NT2/D1 (cell line): Measurements from ENCODE around the gene COL18A1.
A peak's percentile ranks its signal among the peaks of the same experiment; 100 is the strongest.

Experiments used
- DNase-seq: peaks from one replicate; pipeline ENCODE4 v3.0.0-alpha.2; 2011; ENCODE audit warnings: low read depth, low spot score
- H3K27me3 ChIP-seq: 2 replicates; pipeline ENCODE4 v1.6.0; 2011; ENCODE audit warnings: mild to moderate bottlenecking; ENCODE audit not compliant: insufficient read length, insufficient read depth
- H3K36me3 ChIP-seq: 2 replicates; pipeline ENCODE4 v1.6.1; 2011; ENCODE audit warnings: mild to moderate bottlenecking, low read length, mixed read lengths; ENCODE audit not compliant: insufficient read depth, insufficient read length
- H3K4me1 ChIP-seq: 2 replicates; pipeline ENCODE4 v1.5.1; 2011; ENCODE audit not compliant: insufficient read depth, insufficient read length
- H3K4me3 ChIP-seq: 2 replicates; pipeline ENCODE4 v1.5.1; 2011; ENCODE audit warnings: low read depth; ENCODE audit not compliant: insufficient read length
- H3K9ac ChIP-seq: 2 replicates; pipeline ENCODE4 v1.6.0; 2011; ENCODE audit warnings: low read depth; ENCODE audit not compliant: insufficient read length
- H3K9me3 ChIP-seq: 2 replicates; pipeline ENCODE4 v1.5.1; 2011; ENCODE audit warnings: mild to moderate bottlenecking, low read length; ENCODE audit not compliant: insufficient read depth
- SUZ12 ChIP-seq: IDR thresholded peaks from 2 replicates; pipeline ENCODE4 v1.6.1; 2011; ENCODE audit not compliant: insufficient read length, insufficient read depth; ENCODE audit errors: extremely low read depth
- YY1 ChIP-seq: IDR thresholded peaks from 2 replicates; pipeline ENCODE4 v1.6.1; 2011; ENCODE audit not compliant: insufficient read length, insufficient read depth
- ZNF274 ChIP-seq: IDR thresholded peaks from 2 replicates; pipeline ENCODE4 v1.6.1; 2011; ENCODE audit warnings: mild to moderate bottlenecking, low read depth, low read length

Gene COL18A1

DNA sequence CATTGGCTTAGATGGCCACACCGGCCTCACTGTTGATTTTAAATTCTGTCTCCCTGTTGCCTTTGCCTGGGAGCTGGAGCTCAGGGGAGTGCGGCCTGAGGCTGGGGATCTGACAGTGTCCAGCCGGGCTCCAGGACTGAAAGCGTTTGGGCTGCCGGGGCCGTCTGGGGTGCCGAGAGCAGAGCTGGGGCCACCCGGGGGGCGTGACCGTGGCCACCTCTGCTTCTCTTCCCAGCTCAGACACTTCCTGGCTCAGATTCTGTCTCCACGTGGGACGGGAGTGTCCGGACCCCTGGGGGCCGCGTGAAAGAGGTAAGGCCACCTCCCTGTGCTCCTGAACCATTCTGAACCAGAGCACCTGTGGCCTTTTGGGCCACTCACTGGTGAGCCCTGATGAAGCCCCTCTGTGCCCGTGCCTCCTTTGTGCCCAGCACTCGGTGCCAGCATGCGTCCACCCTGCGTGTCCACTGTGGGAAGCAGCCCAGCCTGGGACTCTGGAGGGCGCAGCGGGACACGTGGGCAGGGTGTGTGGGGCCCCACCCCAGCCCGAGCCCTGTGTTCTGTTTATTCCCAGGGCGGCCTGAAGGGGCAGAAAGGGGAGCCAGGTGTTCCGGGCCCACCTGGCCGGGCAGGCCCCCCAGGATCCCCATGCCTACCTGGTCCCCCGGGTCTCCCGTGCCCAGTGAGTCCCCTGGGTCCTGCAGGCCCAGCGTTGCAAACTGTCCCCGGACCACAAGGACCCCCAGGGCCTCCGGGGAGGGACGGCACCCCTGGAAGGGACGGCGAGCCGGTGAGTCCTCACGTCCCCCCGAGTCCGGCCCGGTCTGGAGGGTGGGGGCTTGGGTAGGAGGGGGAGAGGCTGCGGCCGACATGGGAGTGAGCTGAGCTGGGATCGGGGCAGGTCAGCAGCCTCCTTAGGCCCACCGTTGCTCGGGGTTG is 72.5 kb downstream of the COL18A1 start:
- DNase-seq = no peak
- H3K4me1 ChIP-seq = peaks cover 12% of the 10 kb centered on the region
- peaks cover 100% of the 10 kb centered on the region for H3K36me3 ChIP-seq
- H3K9ac ChIP-seq = peak overlapping the region; percentile 47
- H3K27me3 ChIP-seq = no peaks in the 10 kb centered on the region
- no peak overlapping the region for H3K4me3 ChIP-seq
- H3K9me3 ChIP-seq = peaks cover 5% of the 10 kb centered on the region; the same call in 1 of the 2 replicates
- no peak for TF ChIP-seq ZNF274
- TF ChIP-seq SUZ12 = no peak
- no peak for TF ChIP-seq YY1

- Histone ChIP-seq H3K36me3 (peaks cover 100% of the 10 kb centered on the region), H3K9me3 (peaks cover 5% of the 10 kb centered on the region; the same call in 1 of the 2 replicates), H3K27me3 (no peaks in the 10 kb centered on the region), H3K4me1 (peaks cover 12% of the 10 kb centered on the region), H3K4me3 (no peak overlapping the region), H3K9ac (peak overlapping the region; percentile 47)
- TF ChIP-seq ZNF274 (no peak), YY1 (no peak), SUZ12 (no peak)
- peak; percentile 59 for DNase-seq
Observed at GRCh38 chr21:45478115-45478801, 73.3 kb downstream of the COL18A1 start.

GRCh38 chr21:45478816-45479669 is 74.1 kb downstream of the COL18A1 start:
- H3K4me3 ChIP-seq = no peak overlapping the region
- peaks cover 100% of the 10 kb centered on the region for H3K36me3 ChIP-seq
- H3K27me3 ChIP-seq = no peaks in the 10 kb centered on the region
- no peak overlapping the region for H3K9ac ChIP-seq
- DNase-seq = no peak
- TF ChIP-seq ZNF274 (no peak), SUZ12 (no peak), YY1 (no peak)
- peaks cover 8% of the 10 kb centered on the region for H3K4me1 ChIP-seq
- peaks cover 5% of the 10 kb centered on the region; the same call in 1 of the 2 replicates for H3K9me3 ChIP-seq

DNA sequence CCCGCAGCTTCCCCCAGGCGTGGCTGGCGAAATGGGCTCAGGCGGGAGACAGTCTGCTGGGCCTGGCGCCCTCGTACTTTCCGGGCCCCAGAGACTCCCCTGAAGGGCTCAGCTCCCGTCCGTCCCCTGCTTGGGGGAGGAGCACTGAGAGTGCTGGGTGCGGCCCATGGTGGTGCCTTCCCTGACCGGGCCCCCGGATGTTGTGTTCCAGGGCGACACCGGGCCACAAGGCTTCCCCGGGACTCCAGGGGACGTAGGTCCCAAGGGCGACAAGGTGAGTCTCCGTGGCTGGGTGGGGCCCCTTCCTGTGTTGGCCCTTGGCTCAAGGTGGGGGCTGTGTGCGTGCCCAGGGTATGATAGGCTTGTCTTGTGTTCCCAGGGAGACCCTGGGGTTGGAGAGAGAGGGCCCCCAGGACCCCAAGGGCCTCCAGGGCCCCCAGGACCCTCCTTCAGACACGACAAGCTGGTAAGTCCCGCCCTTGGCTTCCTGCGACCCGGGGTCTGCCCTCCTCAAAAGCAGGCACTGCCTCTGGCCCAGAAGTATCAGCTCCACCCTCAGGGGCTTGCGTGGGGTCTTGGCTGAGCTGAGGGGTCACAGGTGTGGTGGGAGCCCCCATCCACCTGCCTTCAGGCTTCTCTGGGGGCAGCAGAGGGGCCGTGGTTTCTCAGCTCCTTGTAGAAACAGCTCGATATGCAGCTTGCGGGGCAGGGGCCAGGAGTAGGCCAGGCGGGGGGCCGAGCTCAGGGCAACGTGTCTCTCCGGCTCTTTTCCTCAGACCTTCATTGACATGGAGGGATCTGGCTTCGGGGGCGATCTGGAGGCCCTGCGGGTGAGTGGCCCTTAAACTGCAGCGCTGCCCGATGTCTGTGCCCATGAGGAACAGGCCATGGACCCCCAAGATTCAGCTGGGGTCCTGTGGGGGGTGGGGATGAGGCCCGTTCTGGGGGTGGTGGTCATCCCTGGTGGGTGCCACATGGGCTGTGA is 75.0 kb downstream of the COL18A1 start:
- Histone ChIP-seq H3K4me3 (no peak overlapping the region), H3K4me1 (peaks cover 8% of the 10 kb centered on the region), H3K27me3 (no peaks in the 10 kb centered on the region), H3K9me3 (no peaks in the 10 kb centered on the region), H3K9ac (no peak overlapping the region), H3K36me3 (peaks cover 98% of the 10 kb centered on the region)
- TF ChIP-seq ZNF274 = no peak
- TF ChIP-seq SUZ12 = no peak
- TF ChIP-seq YY1 = no peak
- no peak for DNase-seq

DNA sequence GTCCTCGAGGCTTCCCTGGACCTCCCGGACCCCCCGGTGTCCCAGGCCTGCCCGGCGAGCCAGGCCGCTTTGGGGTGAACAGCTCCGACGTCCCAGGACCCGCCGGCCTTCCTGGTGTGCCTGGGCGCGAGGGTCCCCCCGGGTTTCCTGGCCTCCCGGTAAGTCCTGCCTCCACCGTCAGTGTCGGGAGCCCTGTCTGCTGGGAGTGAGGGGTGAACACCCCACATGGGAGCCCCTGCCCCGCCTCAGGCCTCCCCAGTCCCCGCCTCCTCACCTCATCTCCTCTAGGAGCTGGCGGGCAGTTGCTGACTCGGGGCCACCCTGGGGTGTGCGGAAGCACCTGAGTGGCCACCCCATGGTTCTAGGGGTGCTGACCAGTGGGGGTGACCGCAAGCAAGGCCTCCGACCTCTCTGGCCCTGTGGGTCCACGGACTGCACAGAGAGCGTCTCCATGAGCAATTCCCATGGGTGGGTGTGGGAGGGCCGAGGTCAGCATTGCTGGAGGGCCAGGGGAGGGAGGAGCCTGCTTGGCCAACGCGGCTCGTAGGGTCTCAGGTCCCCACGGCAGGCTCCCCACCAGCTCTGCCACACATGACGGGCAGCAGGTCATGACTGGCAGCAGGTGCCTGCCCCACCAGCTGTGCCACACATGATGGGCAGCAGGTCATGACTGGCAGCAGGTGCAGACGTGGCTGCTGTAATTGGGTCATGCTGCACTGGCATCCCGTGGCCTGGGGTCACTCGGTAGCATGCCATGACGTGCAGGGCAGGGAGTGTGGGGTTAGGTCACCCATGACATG is 75.9 kb downstream of the COL18A1 start:
- no peak for DNase-seq
- H3K4me3 ChIP-seq = no peak overlapping the region
- H3K36me3 ChIP-seq = peaks cover 98% of the 10 kb centered on the region
- H3K9ac ChIP-seq = no peak overlapping the region
- H3K9me3 ChIP-seq = no peaks in the 10 kb centered on the region
- no peak for TF ChIP-seq YY1
- no peak for TF ChIP-seq ZNF274
- TF ChIP-seq SUZ12 = no peak
- peaks cover 8% of the 10 kb centered on the region for H3K4me1 ChIP-seq
- H3K27me3 ChIP-seq = no peaks in the 10 kb centered on the region

DNA sequence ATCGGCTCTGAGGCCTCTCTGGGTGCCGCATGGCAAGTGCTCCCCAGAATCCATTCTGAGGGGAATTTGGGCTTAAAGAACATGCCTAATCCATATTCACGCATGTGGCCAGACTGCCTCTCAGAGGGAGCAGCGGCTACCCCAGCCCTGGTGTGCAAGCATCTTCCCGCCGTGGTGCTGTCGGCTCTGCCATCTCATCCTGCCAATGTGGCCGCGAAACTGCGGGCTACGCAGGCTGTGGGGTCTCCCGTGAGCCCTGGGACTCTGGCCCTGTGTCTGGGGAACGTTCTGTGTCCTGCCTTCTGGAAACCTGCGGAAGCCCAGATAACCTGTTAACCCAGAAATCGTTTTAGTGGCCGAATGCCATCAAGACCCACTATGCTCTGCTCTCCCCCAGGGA is 76.6 kb downstream of the COL18A1 start:
- no peaks in the 10 kb centered on the region for H3K9me3 ChIP-seq
- DNase-seq = no peak
- peaks cover 97% of the 10 kb centered on the region for H3K36me3 ChIP-seq
- TF ChIP-seq YY1 (no peak), ZNF274 (no peak), SUZ12 (no peak)
- H3K9ac ChIP-seq = no peak overlapping the region
- H3K4me1 ChIP-seq = peaks cover 7% of the 10 kb centered on the region
- H3K27me3 ChIP-seq = no peaks in the 10 kb centered on the region
- H3K4me3 ChIP-seq = no peak overlapping the region
